ENCODE data around the gene DBH.

DNA sequence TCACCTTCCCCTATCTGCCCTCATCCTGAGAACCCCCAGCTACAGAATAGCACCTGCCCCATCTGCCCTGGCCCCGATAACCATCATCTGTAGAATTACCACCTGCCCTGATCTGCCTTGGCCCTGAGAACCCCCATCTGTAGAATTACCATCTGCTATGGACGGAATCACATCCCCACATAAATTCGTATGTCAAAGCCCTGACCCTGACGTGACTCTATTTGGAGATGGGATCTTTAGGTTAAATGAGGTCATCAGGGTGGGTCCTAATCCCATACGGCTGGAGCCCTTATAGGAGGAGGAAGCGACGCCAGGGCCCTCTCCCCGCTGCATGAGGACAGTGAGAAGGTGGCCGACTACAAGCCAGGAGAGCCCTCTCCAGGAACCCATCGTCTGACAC lies 69.4 kb downstream of the DBH start:
- TF ChIP-seq, protein P1, sequence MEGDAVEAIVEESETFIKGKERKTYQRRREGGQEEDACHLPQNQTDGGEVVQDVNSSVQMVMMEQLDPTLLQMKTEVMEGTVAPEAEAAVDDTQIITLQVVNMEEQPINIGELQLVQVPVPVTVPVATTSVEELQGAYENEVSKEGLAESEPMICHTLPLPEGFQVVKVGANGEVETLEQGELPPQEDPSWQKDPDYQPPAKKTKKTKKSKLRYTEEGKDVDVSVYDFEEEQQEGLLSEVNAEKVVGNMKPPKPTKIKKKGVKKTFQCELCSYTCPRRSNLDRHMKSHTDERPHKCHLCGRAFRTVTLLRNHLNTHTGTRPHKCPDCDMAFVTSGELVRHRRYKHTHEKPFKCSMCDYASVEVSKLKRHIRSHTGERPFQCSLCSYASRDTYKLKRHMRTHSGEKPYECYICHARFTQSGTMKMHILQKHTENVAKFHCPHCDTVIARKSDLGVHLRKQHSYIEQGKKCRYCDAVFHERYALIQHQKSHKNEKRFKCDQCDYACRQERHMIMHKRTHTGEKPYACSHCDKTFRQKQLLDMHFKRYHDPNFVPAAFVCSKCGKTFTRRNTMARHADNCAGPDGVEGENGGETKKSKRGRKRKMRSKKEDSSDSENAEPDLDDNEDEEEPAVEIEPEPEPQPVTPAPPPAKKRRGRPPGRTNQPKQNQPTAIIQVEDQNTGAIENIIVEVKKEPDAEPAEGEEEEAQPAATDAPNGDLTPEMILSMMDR (IDR thresholded peaks at IDR 0.05) = no peak
- TF ChIP-seq EZH2 (IDR thresholded peaks at IDR 0.05; ENCODE audit: borderline replicate concordance, insufficient read depth, low read depth, low read length, poor library complexity, severe bottlenecking) = no peak
